ENCODE results near the gene DNAJA4.

Gene DNAJA4

GRCh38 chr15:78222745-78223395, 41.5 kb upstream of the DNAJA4 start:
- no peaks in the 10 kb centered on the region for H3K27me3 ChIP-seq (ENCODE audit: insufficient read depth, low read length, poor library complexity)
- H3K4me3 ChIP-seq (ENCODE audit: low read depth in 1 of 2, low read length in 2 of 2), result no peak overlapping the region
- ATAC-seq (ENCODE audit: insufficient read depth, low read depth) (no peak), DNase-seq (no peak)
- no peak overlapping the region for H3K9ac ChIP-seq (ENCODE audit: low read depth, low read length)
- no peak overlapping the region for H2AFZ ChIP-seq (ENCODE audit: low read depth, low read length)
- no peaks in the 10 kb centered on the region for H4K20me1 ChIP-seq (ENCODE audit: insufficient read depth, low read length)
- no peaks in the 10 kb centered on the region for H3K36me3 ChIP-seq (ENCODE audit: insufficient read depth, low read length)
- TF ChIP-seq EZH2 (IDR thresholded peaks at IDR 0.05; ENCODE audit: borderline replicate concordance, low read depth, low read length, severe bottlenecking), result no peak
- TF ChIP-seq, protein P1, sequence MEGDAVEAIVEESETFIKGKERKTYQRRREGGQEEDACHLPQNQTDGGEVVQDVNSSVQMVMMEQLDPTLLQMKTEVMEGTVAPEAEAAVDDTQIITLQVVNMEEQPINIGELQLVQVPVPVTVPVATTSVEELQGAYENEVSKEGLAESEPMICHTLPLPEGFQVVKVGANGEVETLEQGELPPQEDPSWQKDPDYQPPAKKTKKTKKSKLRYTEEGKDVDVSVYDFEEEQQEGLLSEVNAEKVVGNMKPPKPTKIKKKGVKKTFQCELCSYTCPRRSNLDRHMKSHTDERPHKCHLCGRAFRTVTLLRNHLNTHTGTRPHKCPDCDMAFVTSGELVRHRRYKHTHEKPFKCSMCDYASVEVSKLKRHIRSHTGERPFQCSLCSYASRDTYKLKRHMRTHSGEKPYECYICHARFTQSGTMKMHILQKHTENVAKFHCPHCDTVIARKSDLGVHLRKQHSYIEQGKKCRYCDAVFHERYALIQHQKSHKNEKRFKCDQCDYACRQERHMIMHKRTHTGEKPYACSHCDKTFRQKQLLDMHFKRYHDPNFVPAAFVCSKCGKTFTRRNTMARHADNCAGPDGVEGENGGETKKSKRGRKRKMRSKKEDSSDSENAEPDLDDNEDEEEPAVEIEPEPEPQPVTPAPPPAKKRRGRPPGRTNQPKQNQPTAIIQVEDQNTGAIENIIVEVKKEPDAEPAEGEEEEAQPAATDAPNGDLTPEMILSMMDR (IDR thresholded peaks at IDR 0.05; ENCODE audit: borderline replicate concordance, extremely low read depth, low read length, poor library complexity, severe bottlenecking), result no peak
- no peak overlapping the region for H3K27ac ChIP-seq (ENCODE audit: low read length)
- no peak overlapping the region for H3K4me2 ChIP-seq (ENCODE audit: insufficient read depth, low read length)
- no peaks in the 10 kb centered on the region for H3K79me2 ChIP-seq (ENCODE audit: insufficient read depth, low read length)
- no peaks in the 10 kb centered on the region for H3K9me3 ChIP-seq (ENCODE audit: insufficient read depth, low read length, severe bottlenecking)
- H3K4me1 ChIP-seq (ENCODE audit: insufficient read depth, low read length), result no peaks in the 10 kb centered on the region

- Histone ChIP-seq H3K36me3 (ENCODE audit: insufficient read depth, low read length) (no peaks in the 10 kb centered on the region), H3K9me3 (ENCODE audit: insufficient read depth, low read length, severe bottlenecking) (no peaks in the 10 kb centered on the region), H3K4me1 (ENCODE audit: insufficient read depth, low read length) (no peaks in the 10 kb centered on the region), H3K79me2 (ENCODE audit: insufficient read depth, low read length) (no peaks in the 10 kb centered on the region), H3K27ac (ENCODE audit: low read length) (no peak overlapping the region), H3K27me3 (ENCODE audit: insufficient read depth, low read length, poor library complexity) (no peaks in the 10 kb centered on the region), H3K4me2 (ENCODE audit: insufficient read depth, low read length) (no peak overlapping the region), H2AFZ (ENCODE audit: low read depth, low read length) (no peak overlapping the region), H3K9ac (ENCODE audit: low read depth, low read length) (no peak overlapping the region), H3K4me3 (ENCODE audit: low read depth in 1 of 2, low read length in 2 of 2) (no peak overlapping the region), H4K20me1 (ENCODE audit: insufficient read depth, low read length) (no peaks in the 10 kb centered on the region)
- ATAC-seq (ENCODE audit: insufficient read depth, low read depth) (no peak), DNase-seq (no peak)
- TF ChIP-seq EZH2 (IDR thresholded peaks at IDR 0.05; ENCODE audit: borderline replicate concordance, low read depth, low read length, severe bottlenecking), result no peak
- TF ChIP-seq, protein P1 (IDR thresholded peaks at IDR 0.05; ENCODE audit: borderline replicate concordance, extremely low read depth, low read length, poor library complexity, severe bottlenecking), result no peak
Observed at GRCh38 chr15:78223396-78224022, 40.9 kb upstream of the DNAJA4 start.

DNA sequence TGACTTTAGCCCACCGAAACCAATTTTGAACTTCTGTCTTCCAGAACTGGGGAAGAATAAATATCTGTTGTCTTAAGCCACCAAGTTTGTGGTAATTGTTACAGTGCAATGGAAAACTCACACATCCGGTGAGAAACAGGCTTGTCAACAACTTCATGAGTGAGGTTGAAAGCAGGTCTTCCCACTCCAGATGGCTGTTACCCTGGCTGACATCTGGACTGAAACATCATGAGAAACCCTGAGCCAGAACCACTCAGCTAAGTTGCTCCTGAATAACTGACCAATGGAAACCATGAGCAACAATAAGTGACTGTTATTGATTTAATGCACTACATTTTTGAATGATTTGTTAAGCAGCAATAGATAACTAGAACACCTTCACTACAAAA, 40.3 kb upstream of the DNAJA4 start:
- no peak overlapping the region for H3K4me2 ChIP-seq (ENCODE audit: insufficient read depth, low read length)
- H3K27ac ChIP-seq (ENCODE audit: low read length), result no peak overlapping the region

More for the DNA sequence above, 40.3 kb upstream of the DNAJA4 start:
- Histone ChIP-seq H3K4me1 (ENCODE audit: insufficient read depth, low read length) (no peaks in the 10 kb centered on the region), H3K79me2 (ENCODE audit: insufficient read depth, low read length) (no peaks in the 10 kb centered on the region), H2AFZ (ENCODE audit: low read depth, low read length) (no peak overlapping the region), H3K9me3 (ENCODE audit: insufficient read depth, low read length, severe bottlenecking) (no peaks in the 10 kb centered on the region), H3K4me3 (ENCODE audit: low read depth in 1 of 2, low read length in 2 of 2) (no peak overlapping the region), H3K27me3 (ENCODE audit: insufficient read depth, low read length, poor library complexity) (no peaks in the 10 kb centered on the region), H3K9ac (ENCODE audit: low read depth, low read length) (no peak overlapping the region), H3K36me3 (ENCODE audit: insufficient read depth, low read length) (no peaks in the 10 kb centered on the region), H4K20me1 (ENCODE audit: insufficient read depth, low read length) (no peaks in the 10 kb centered on the region)
- TF ChIP-seq, protein P1 (IDR thresholded peaks at IDR 0.05; ENCODE audit: borderline replicate concordance, extremely low read depth, low read length, poor library complexity, severe bottlenecking), result no peak
- no peak for TF ChIP-seq EZH2 (IDR thresholded peaks at IDR 0.05; ENCODE audit: borderline replicate concordance, low read depth, low read length, severe bottlenecking)
- DNase-seq (no peak), ATAC-seq (ENCODE audit: insufficient read depth, low read depth) (no peak)

Measured in DND-41 (cell line).